HG03378 (cell line): ENCODE results near the gene SLC25A13.
A peak's percentile ranks its signal among the peaks of the same experiment; 100 is the strongest.

Source experiments
- ATAC-seq: cut with Tn5 transposase; IDR thresholded peaks from one replicate; pipeline ENCODE4 v1.9.1; 2021; ENCODE audit warnings: mild to moderate bottlenecking, moderate library complexity; ENCODE audit not compliant: unreplicated experiment

The SLC25A13 gene

DNA sequence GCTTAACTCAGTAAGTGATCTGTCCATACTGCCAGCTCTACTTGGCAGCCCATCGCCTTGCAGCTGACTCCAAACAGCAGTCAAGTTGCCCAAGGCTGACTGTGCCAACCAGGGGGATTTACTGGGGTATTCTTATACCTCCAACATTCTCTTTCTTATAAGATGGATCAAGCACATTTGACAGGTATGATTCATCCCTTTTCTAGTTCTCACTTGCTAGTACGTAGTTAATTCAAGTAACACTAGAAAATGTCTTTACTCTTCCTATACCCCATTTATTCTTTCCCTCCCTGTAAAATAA, 77.0 kb downstream of the SLC25A13 start:
- ATAC-seq = no peak

DNA sequence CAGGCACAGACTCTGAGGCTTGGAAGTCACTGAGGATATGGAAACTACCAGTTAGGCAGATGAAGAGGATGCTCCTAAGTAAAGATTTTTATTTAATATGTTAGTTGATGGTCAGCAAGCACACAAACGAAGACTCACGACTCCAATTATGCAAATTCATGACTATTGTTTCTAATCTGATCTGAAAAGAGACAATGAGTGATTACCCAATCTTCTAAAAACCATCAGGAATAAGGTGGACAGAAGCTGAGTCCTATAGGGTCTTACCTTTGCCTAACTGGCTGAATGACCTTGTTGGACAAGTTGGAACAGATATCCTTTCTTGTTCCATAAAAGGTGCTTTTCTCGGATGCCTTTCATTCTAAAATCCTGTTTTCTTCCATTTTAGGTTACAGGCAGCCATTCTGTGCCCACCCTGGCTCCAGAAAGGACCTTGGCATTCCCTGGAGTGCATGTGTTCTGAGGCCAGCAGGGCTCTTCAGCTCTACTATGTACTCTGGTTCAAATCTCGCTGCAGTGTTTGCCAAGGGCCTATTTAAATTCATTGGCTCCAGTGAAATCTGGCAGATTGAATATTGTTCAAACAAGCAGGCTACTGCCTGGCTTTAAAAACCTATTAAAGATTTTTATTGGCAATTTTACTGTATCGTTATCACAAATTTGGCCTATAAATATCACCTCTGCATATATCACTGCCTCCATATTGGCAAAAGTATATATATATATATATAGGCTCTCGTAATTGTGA, 77.5 kb downstream of the SLC25A13 start:
- no peak for ATAC-seq

- ATAC-seq = no peak
Measured at GRCh38 chr7:96243241-96243640, 78.7 kb downstream of the SLC25A13 start.

DNA sequence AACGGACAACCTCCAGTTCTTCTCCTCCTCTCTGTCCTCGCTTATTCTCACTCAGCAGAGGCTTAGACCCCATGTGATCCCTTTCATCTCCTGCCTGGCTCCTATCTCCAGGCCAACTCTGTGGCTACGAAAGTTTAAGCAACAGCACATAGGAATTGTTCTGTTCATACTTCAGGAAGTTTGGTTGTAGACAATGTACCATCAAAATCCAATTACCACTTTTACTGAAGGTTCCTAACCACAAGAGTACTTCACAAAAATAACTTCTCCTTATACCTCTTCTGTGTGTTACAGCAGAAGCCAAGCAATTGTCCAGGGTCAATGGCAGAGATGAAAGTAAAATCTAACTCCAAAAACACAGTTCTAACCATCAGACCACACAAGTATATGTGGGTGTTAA, 80.0 kb downstream of the SLC25A13 start:
- no peak for ATAC-seq

- no peak for ATAC-seq
Measured at GRCh38 chr7:96238976-96239766, 82.7 kb downstream of the SLC25A13 start.

GRCh38 chr7:96238474-96238873, 83.4 kb downstream of the SLC25A13 start:
- no peak for ATAC-seq

DNA sequence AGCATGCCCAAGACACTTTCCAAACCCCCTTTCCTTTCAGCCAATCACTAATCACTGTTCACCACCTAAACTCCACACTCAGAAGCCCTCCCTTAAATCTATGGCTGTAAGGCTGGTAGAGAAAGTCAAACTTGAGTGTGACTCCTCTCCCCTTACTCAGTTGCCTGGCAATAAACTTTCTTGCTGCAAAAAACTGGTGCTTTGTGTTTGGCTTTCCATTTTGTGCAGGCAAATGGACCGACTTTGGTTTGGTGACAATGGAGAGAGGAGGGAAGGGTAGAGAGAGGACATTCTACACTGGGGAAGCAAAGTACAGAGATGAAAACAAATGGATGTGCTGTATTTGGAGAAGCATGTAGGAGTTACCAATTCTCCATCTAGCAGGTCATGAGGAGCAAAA, 84.9 kb downstream of the SLC25A13 start:
- no peak for ATAC-seq

- ATAC-seq = no peak
Measured at GRCh38 chr7:96236198-96237039, 85.5 kb downstream of the SLC25A13 start.

- peak; percentile 66 for ATAC-seq
Measured at GRCh38 chr7:96235281-96235680, 86.6 kb downstream of the SLC25A13 start.

DNA sequence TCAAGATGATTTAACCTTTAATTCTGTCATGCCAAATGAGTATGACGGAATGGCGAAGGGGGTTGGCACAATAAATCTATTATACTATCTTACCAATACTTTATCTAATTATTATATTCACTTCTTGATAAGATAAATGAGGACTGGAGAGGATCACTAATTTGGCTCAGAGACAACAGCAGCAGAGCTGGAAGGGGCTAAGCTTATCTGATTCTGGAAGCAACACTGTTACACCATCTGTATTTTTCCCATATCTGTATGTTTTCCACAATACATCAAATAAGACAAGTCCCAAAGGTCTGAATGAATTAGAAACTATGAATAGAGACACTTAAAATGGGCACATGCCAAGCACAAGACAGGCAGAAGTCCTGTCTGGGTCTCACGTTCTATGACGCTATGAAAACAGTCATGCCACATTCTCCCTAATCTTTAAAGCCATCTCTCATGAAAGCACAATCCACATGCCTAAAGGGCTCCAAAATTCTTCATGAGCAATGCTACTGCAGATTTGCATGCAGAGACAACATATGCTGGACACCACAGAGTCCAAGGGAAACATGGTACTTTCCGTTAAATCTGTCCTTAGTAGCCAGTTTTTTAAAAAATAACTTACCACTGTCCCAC, 88.3 kb downstream of the SLC25A13 start:
- no peak for ATAC-seq

- ATAC-seq = no peak
Measured at GRCh38 chr7:96233084-96233483, 88.8 kb downstream of the SLC25A13 start.

- ATAC-seq = no peak
Measured at GRCh38 chr7:96228760-96229159, 93.1 kb downstream of the SLC25A13 start.

- ATAC-seq = no peak
Measured at GRCh38 chr7:96225251-96225650, 96.6 kb downstream of the SLC25A13 start.

- ATAC-seq = no peak
Measured at GRCh38 chr7:96224685-96225084, 97.2 kb downstream of the SLC25A13 start.

DNA sequence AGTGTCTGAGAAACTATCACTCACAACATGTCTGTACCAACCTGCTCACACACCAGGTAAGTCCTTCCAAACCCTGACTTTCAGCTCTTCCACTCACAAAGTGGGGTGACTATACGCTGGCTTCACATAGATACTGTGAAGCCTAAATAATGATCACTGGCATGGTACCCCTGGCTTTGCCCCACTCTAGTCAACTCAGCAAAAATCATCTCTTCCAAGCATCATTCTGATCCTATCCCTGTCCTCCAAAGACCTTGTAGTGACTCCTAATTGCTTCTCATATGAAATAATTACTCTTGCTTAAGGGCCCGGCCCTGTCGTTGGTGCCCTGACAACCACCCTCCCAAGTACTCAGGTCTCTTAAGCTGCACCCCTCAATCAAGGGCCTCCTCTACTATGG, 97.8 kb downstream of the SLC25A13 start:
- no peak for ATAC-seq

DNA sequence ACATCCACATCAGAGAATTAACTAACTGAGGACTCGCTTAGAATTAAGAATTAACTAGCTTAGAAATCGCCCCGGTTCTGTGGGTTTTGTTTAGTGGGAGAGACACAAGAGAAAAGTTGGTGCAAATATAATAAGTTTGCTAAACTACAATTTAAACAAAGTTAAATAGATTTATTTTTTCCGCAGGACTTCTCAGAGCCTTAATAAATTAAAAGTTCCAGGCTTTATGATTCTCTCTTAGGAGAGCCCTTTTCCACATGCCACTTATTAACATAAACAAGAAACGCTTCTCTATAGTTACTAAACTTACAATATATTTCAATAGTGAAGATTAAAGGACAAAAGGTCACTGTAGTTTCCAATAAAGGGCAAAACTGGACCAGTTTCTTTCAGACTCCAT, 100.0 kb downstream of the SLC25A13 start:
- no peak for ATAC-seq

DNA sequence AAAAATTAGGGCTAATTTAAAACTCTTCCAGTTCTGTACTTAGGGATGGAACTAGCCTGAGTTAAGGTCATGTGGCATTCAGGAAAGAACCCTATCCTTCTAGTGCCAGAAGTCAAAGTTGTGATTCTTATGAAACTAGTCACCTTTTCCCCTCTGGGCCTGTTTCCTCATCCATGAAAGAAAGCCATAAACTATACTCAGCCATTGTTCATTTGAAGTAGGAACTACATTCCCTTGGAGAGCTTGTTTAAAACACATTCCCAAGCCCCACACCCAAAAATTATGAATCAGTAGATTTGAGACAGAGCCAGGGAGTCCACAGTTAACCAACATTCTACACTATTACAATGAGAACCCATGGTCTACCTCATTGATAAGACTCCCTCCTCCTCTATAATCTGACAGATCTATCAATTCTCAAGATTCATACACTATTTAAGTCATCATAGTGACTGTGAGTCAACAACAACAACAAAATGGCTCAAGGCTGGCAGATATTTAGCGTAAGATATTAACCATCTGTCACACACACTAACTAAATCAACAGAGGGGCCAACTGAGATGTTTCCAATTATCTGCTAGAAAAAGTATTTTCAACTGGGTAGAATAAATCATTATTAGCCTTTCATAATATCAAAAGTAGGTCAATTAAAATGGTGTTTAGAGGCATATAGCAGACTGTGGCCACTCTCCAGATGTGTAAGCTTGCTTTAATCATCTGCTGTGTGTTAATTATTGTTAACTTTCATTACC, 102.3 kb downstream of the SLC25A13 start:
- ATAC-seq = no peak

GRCh38 chr7:96218664-96219243, 103.1 kb downstream of the SLC25A13 start:
- no peak for ATAC-seq

GRCh38 chr7:96217147-96217546, 104.8 kb downstream of the SLC25A13 start:
- no peak for ATAC-seq

GRCh38 chr7:96216373-96216772, 105.5 kb downstream of the SLC25A13 start:
- ATAC-seq = no peak
